Ovary (tissue), 3 donors: ENCODE measurements around the gene KCNJ16.

ENCODE experiments used
- EP300 ChIP-seq: sonication (generic); formaldehyde crosslinking; IDR thresholded peaks from one replicate; pipeline ENCODE4 v1.6.1; 2017; ENCODE audit warnings: antibody characterized with exemption
- POLR2A ChIP-seq: fragments of 450-650 bp; IDR thresholded peaks from one replicate; pipeline ENCODE4 v1.6.1; 2017; ENCODE audit warnings: antibody characterized with exemption, mild to moderate bottlenecking, moderate library complexity
- TF ChIP-seq, protein P1 (sequence below), 3 donors: fragments of 450-650 bp in 2 of 3; fragments of 200-600 bp in 1 of 3; IDR thresholded peaks; one replicate each; pipeline versions ENCODE4 v1.5.1 to v1.8.0; 2016 to 2022; ENCODE audit warnings: antibody characterized with exemption in 3 of 3, mild to moderate bottlenecking in 1 of 3
- donor health status: DM: no; HTN: no; CAD: no.

DNA sequence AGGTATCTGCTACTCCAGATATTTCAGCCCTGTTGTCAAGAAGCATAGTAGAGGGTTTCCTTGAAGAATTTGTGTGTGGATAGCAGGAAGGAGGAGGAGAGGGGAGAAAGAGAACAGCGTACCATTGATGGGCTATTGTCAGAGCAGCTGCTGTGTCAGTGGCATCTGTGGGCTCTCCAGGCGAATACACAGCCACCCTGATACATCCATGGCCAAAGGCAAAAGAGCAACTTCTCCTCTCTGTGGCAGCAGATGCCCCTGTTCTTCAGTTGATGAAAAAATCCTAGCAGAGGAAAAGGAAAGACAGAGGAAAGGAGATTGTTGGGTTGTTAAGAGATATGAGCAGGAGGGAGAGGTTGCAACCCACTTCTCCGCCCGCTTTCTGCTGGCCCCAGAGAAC is 82.1 kb downstream of the KCNJ16 start:
- TF ChIP-seq POLR2A = no peak
- TF ChIP-seq, protein P1, sequence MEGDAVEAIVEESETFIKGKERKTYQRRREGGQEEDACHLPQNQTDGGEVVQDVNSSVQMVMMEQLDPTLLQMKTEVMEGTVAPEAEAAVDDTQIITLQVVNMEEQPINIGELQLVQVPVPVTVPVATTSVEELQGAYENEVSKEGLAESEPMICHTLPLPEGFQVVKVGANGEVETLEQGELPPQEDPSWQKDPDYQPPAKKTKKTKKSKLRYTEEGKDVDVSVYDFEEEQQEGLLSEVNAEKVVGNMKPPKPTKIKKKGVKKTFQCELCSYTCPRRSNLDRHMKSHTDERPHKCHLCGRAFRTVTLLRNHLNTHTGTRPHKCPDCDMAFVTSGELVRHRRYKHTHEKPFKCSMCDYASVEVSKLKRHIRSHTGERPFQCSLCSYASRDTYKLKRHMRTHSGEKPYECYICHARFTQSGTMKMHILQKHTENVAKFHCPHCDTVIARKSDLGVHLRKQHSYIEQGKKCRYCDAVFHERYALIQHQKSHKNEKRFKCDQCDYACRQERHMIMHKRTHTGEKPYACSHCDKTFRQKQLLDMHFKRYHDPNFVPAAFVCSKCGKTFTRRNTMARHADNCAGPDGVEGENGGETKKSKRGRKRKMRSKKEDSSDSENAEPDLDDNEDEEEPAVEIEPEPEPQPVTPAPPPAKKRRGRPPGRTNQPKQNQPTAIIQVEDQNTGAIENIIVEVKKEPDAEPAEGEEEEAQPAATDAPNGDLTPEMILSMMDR (IDR thresholded peaks at IDR 0.05) = no peak
- TF ChIP-seq EP300 = no peak
